PC-3 (cell line): ENCODE measurements around the gene ETV1. TPM values are rescaled to one million over a fixed set of nuclear protein-coding genes. Genes with fewer than 3 reads are reported as not detected.

Experiments used
- ATAC-seq: fragments of 200-7000 bp; cut with Tn5 transposase; 2 replicates; pipeline ENCODE4 v1.9.1; 2020; ENCODE audit warnings: mild to moderate bottlenecking, moderate library complexity
- BruUV-seq: library from RNA; stranded (reverse); fragments of 400-500 nt; replicated peaks from 2 replicates; lab custom pipeline; 2021; lab: Mats Ljungman, UMichigan
- CTCF ChIA-PET: fragments of 300-600 bp; sonication (Branson Sonifier 250); formaldehyde crosslinking; loops from one replicate; lab custom pipeline; 2022; ENCODE audit warnings: antibody characterized with exemption; lab: Charles Lee
- POLR2A ChIA-PET: fragments of 300-600 bp; sonication (Branson Sonifier 250); formaldehyde crosslinking; loops from one replicate; lab custom pipeline; 2022; ENCODE audit warnings: antibody characterized with exemption; ENCODE audit not compliant: unreplicated experiment; lab: Charles Lee
- DNase-seq: peaks from one replicate; pipeline ENCODE4 v3.0.0-alpha.2; 2015
- H2AFZ ChIP-seq: fragments of 300-600 bp; sonication (generic); 2 replicates; pipeline ENCODE4 v1.6.0; 2016; ENCODE audit warnings: antibody characterized with exemption, low read length
- H3F3A ChIP-seq: fragments of 300-600 bp; sonication (generic); one replicate; pipeline ENCODE4 v1.6.0; 2017; ENCODE audit warnings: antibody characterized with exemption, low read length, control low read depth, mild to moderate bottlenecking; ENCODE audit not compliant: unreplicated experiment
- H3K27ac ChIP-seq: fragments of 300-600 bp; sonication (generic); 2 replicates; pipeline ENCODE4 v1.5.1; 2016; ENCODE audit warnings: mild to moderate bottlenecking, low read length
- H3K27me3 ChIP-seq: fragments of 300-600 bp; sonication (generic); 2 replicates; pipeline ENCODE4 v1.6.1; 2016; ENCODE audit warnings: low read length, mixed read lengths
- H3K36me3 ChIP-seq: fragments of 300-600 bp; sonication (generic); 2 replicates; pipeline ENCODE4 v1.6.1; 2016; ENCODE audit warnings: low read depth, mixed run types, low read length, mixed read lengths
- H3K4me1 ChIP-seq: fragments of 300-600 bp; sonication (generic); 2 replicates; pipeline ENCODE4 v1.5.1; 2016; ENCODE audit warnings: low read length; ENCODE audit not compliant: insufficient read depth
- H3K4me2 ChIP-seq: fragments of 300-600 bp; sonication (generic); 2 replicates; pipeline ENCODE4 v1.6.0; 2016; ENCODE audit warnings: low read length
- H3K4me3 ChIP-seq: fragments of 300-600 bp; sonication (generic); 2 replicates; pipeline ENCODE4 v1.5.1; 2016; ENCODE audit warnings: mild to moderate bottlenecking, low read length, mixed read lengths
- H3K79me2 ChIP-seq: fragments of 300-600 bp; sonication (generic); 2 replicates; pipeline ENCODE4 v1.6.1; 2017; ENCODE audit warnings: low read length, mixed read lengths
- H3K9ac ChIP-seq: fragments of 300-600 bp; sonication (generic); 2 replicates; pipeline ENCODE4 v1.6.0; 2016; ENCODE audit warnings: mild to moderate bottlenecking, low read length
- H3K9me2 ChIP-seq: fragments of 300-600 bp; sonication (generic); replicated peaks from 2 replicates; pipeline ENCODE4 v1.6.1; 2016; ENCODE audit warnings: mixed run types, low read length, mixed read lengths
- H3K9me3 ChIP-seq: fragments of 300-600 bp; sonication (generic); 2 replicates; pipeline ENCODE4 v1.6.1; 2016; ENCODE audit warnings: low read length, mixed read lengths
- H4K20me1 ChIP-seq: fragments of 300-600 bp; sonication (generic); 2 replicates; pipeline ENCODE4 v1.6.1; 2016; ENCODE audit warnings: low read length, mixed read lengths
- EZH2 ChIP-seq: fragments of 300-600 bp; sonication (generic); IDR thresholded peaks from one replicate; pipeline ENCODE4 v1.6.1; 2017; ENCODE audit warnings: antibody characterized with exemption, mild to moderate bottlenecking, low read length; ENCODE audit not compliant: unreplicated experiment
- EZH2phosphoT487 ChIP-seq: fragments of 300-600 bp; sonication (generic); IDR thresholded peaks from 2 replicates; pipeline ENCODE4 v1.6.1; 2018; ENCODE audit warnings: mild to moderate bottlenecking, antibody characterized with exemption, low read length, borderline replicate concordance
- intact Hi-C: fragments of 100-400 bp; cut with micrococcal nuclease; formaldehyde crosslinking; loops from 2 replicates; pipeline ENCODE4 v1.9.0; 2023
- total RNA-seq: library from RNA; depleted of rRNA; stranded (reverse); fragments of >200 nt; gene quantifications from 2 replicates; pipeline ENCODE4 v1.2.3, GENCODE V29; 2014
- TF ChIP-seq, protein P1 (sequence below): fragments of 300-600 bp; sonication (generic); conservative IDR thresholded peaks from 2 replicates; pipeline ENCODE4 v1.5.1; 2017; ENCODE audit warnings: antibody characterized with exemption, low read depth, mild to moderate bottlenecking, low read length

The ETV1 gene
- total RNA-seq, 1 experiment from 2014 or later = 20.6 TPM

- no peaks in the 10 kb centered on the region for H3F3A ChIP-seq
- H3K4me2 ChIP-seq = no peak overlapping the region
- CTCF ChIA-PET = interaction anchor here (0.7 kb wide), 1 partner anchor 265 kb away, joined by 4 read pairs; no protein-coding TSS in a partner anchor
- POLR2A ChIA-PET = no interaction called here
- TF ChIP-seq, protein P1, sequence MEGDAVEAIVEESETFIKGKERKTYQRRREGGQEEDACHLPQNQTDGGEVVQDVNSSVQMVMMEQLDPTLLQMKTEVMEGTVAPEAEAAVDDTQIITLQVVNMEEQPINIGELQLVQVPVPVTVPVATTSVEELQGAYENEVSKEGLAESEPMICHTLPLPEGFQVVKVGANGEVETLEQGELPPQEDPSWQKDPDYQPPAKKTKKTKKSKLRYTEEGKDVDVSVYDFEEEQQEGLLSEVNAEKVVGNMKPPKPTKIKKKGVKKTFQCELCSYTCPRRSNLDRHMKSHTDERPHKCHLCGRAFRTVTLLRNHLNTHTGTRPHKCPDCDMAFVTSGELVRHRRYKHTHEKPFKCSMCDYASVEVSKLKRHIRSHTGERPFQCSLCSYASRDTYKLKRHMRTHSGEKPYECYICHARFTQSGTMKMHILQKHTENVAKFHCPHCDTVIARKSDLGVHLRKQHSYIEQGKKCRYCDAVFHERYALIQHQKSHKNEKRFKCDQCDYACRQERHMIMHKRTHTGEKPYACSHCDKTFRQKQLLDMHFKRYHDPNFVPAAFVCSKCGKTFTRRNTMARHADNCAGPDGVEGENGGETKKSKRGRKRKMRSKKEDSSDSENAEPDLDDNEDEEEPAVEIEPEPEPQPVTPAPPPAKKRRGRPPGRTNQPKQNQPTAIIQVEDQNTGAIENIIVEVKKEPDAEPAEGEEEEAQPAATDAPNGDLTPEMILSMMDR = no peak
- TF ChIP-seq EZH2phosphoT487 (no peak), EZH2 (no peak)
- ATAC-seq = peak; percentile 46; the same call in 1 of the 2 replicates
- H3K4me3 ChIP-seq = no peak overlapping the region
- H3K79me2 ChIP-seq = no peaks in the 10 kb centered on the region
- H3K9me3 ChIP-seq = no peaks in the 10 kb centered on the region
- no peaks in the 10 kb centered on the region for H3K36me3 ChIP-seq
- H3K4me1 ChIP-seq = peaks cover 9% of the 10 kb centered on the region
- H3K27ac ChIP-seq = no peak overlapping the region
- H3K9ac ChIP-seq = no peak overlapping the region
- DNase-seq = peak; percentile 4
- intact Hi-C loops = no loop called here
- no peak overlapping the region for H2AFZ ChIP-seq
- no peaks in the 10 kb centered on the region for H4K20me1 ChIP-seq
- no peaks in the 10 kb centered on the region for H3K9me2 ChIP-seq
- no TSS peak for BruUV-seq
- H3K27me3 ChIP-seq = no peaks in the 10 kb centered on the region
Measured at GRCh38 chr7:13908667-13909397, 80.6 kb downstream of the ETV1 start.

DNA sequence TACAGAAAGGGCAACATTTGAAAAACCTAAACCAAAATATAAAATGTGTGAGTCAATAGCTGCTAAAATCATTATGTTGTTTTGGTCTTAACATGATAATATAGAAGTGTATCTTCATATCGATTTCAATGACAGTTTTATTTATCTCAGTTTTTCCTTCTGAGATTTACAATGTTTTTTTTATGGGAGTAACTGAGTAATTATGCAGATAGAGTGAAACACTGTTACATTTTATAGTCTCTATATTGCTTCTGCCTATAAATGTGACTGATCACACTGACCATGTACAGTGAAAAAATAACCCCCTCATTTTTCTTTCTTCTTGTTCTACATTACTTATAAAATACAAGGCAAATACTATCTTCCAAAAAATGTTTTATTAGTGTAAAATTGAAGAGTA lies 81.6 kb downstream of the ETV1 start:
- no peaks in the 10 kb centered on the region for H4K20me1 ChIP-seq
- TF ChIP-seq, protein P1 = no peak
- TF ChIP-seq EZH2 = no peak
- TF ChIP-seq EZH2phosphoT487 = no peak
- H3K4me1 ChIP-seq = peaks cover 9% of the 10 kb centered on the region
- H3F3A ChIP-seq = no peaks in the 10 kb centered on the region
- H3K4me2 ChIP-seq = no peak overlapping the region
- H3K9me2 ChIP-seq = no peaks in the 10 kb centered on the region
- CTCF ChIA-PET = interaction anchor here (0.6 kb wide), 1 partner anchor 36 kb away, joined by 3 read pairs; no protein-coding TSS in a partner anchor
- no peak overlapping the region for H3K27ac ChIP-seq
- no peak overlapping the region for H3K4me3 ChIP-seq
- no peaks in the 10 kb centered on the region for H3K79me2 ChIP-seq
- intact Hi-C loops = no loop called here
- POLR2A ChIA-PET = no interaction called here
- no peak for ATAC-seq
- H3K9me3 ChIP-seq = no peaks in the 10 kb centered on the region
- no peaks in the 10 kb centered on the region for H3K27me3 ChIP-seq
- BruUV-seq = no TSS peak
- H2AFZ ChIP-seq = no peak overlapping the region
- no peak overlapping the region for H3K9ac ChIP-seq
- no peaks in the 10 kb centered on the region for H3K36me3 ChIP-seq
- no peak for DNase-seq

- DNase-seq (no peak), ATAC-seq (no peak)
- no peak overlapping the region for H3K27ac ChIP-seq
- no peaks in the 10 kb centered on the region for H3K36me3 ChIP-seq
- H3F3A ChIP-seq = no peaks in the 10 kb centered on the region
- no peak overlapping the region for H3K4me3 ChIP-seq
- no peaks in the 10 kb centered on the region for H4K20me1 ChIP-seq
- H3K9ac ChIP-seq = no peak overlapping the region
- no peaks in the 10 kb centered on the region for H3K9me2 ChIP-seq
- H3K9me3 ChIP-seq = no peaks in the 10 kb centered on the region
- ChIA-PET CTCF (no interaction called here), POLR2A (no interaction called here)
- H3K27me3 ChIP-seq = no peaks in the 10 kb centered on the region
- TF ChIP-seq EZH2phosphoT487 (no peak), EZH2 (no peak)
- TF ChIP-seq, protein P1 = no peak
- intact Hi-C loops = no loop called here
- no peaks in the 10 kb centered on the region for H3K79me2 ChIP-seq
- H3K4me1 ChIP-seq = peaks cover 9% of the 10 kb centered on the region
- no peak overlapping the region for H2AFZ ChIP-seq
- no peak overlapping the region for H3K4me2 ChIP-seq
- no TSS peak for BruUV-seq
Measured at GRCh38 chr7:13904689-13905088, 84.8 kb downstream of the ETV1 start.
